ENCODE data around the gene POU6F2.

POU6F2 gene

GRCh38 chr7:39415091-39415787, 437.5 kb downstream of the POU6F2 start:
- no peak for DNase-seq

- DNase-seq = no peak
Observed at GRCh38 chr7:39416866-39417265, 439.2 kb downstream of the POU6F2 start.

- DNase-seq = no peak
Observed at GRCh38 chr7:39417642-39418041, 439.9 kb downstream of the POU6F2 start.

GRCh38 chr7:39421251-39421650, 443.5 kb downstream of the POU6F2 start:
- DNase-seq = no peak

GRCh38 chr7:39421661-39422060, 444.0 kb downstream of the POU6F2 start:
- no peak for DNase-seq

GRCh38 chr7:39428221-39428620, 450.5 kb downstream of the POU6F2 start:
- DNase-seq = no peak

GRCh38 chr7:39429421-39429820, 451.7 kb downstream of the POU6F2 start:
- no peak for DNase-seq

- DNase-seq = no peak
Observed at GRCh38 chr7:39430441-39430840, 452.7 kb downstream of the POU6F2 start.

GRCh38 chr7:39430909-39431641, 453.4 kb downstream of the POU6F2 start:
- DNase-seq = no peak

- DNase-seq = no peak
Observed at GRCh38 chr7:39432368-39432767, 454.7 kb downstream of the POU6F2 start.

- DNase-seq = no peak
Observed at GRCh38 chr7:39432807-39433416, 455.2 kb downstream of the POU6F2 start.

- no peak for DNase-seq
Observed at GRCh38 chr7:39433550-39433949, 455.8 kb downstream of the POU6F2 start.

GRCh38 chr7:39434012-39434411, 456.3 kb downstream of the POU6F2 start:
- no peak for DNase-seq

- DNase-seq = no peak
Observed at GRCh38 chr7:39446546-39446945, 468.8 kb downstream of the POU6F2 start.

GRCh38 chr7:39451901-39452300, 474.2 kb downstream of the POU6F2 start:
- peak; percentile 24 for DNase-seq

GRCh38 chr7:39453743-39454355, 476.1 kb downstream of the POU6F2 start:
- DNase-seq = no peak

- DNase-seq = no peak
Observed at GRCh38 chr7:39458061-39458745, 480.5 kb downstream of the POU6F2 start.

GRCh38 chr7:39459636-39460035, 481.9 kb downstream of the POU6F2 start:
- no peak for DNase-seq

GRCh38 chr7:39460486-39460885, 482.8 kb downstream of the POU6F2 start:
- DNase-seq = no peak

GRCh38 chr7:39461263-39461820, 483.6 kb downstream of the POU6F2 start:
- DNase-seq = no peak

- no peak for DNase-seq
Observed at GRCh38 chr7:39463252-39463651, 485.5 kb downstream of the POU6F2 start.

GRCh38 chr7:39464350-39465054, 486.8 kb downstream of the POU6F2 start:
- no peak for DNase-seq

Measured in DMS153 (cell line).